DND-41 (cell line): Measurements from ENCODE around the gene SRMS.

Experiments
- ATAC-seq: fragments of 200-7000 bp; cut with Tn5 transposase; 3 replicates; pipeline ENCODE4 v1.9.1; 2021; ENCODE audit warnings: low read depth; ENCODE audit not compliant: insufficient read depth
- DNase-seq: peaks from one replicate; pipeline ENCODE4 v3.0.0-alpha.2; 2020
- H2AFZ ChIP-seq: 2 replicates; pipeline ENCODE4 v1.6.0; 2012; ENCODE audit warnings: low read depth, low read length
- H3K27ac ChIP-seq: 2 replicates; pipeline ENCODE4 v1.5.1; 2012; ENCODE audit warnings: low read length, inconsistent platforms
- H3K27me3 ChIP-seq: fragments of 200-600 bp; sonication (generic); 2 replicates; pipeline ENCODE4 v1.6.0; 2012; ENCODE audit warnings: low read length, mild to moderate bottlenecking, inconsistent platforms; ENCODE audit not compliant: insufficient read depth, poor library complexity
- H3K36me3 ChIP-seq: 2 replicates; pipeline ENCODE4 v1.5.1; 2012; ENCODE audit warnings: low read length, inconsistent platforms; ENCODE audit not compliant: insufficient read depth
- H3K4me1 ChIP-seq: 2 replicates; pipeline ENCODE4 v1.5.1; 2012; ENCODE audit warnings: mild to moderate bottlenecking, low read length; ENCODE audit not compliant: insufficient read depth
- H3K4me2 ChIP-seq: 2 replicates; pipeline ENCODE4 v1.6.0; 2012; ENCODE audit warnings: mild to moderate bottlenecking, moderate library complexity, low read length, inconsistent platforms; ENCODE audit not compliant: insufficient read depth
- H3K4me3 ChIP-seq, 2 experiments: fragments of 200-600 bp in 1 of 2; shearing (Covaris generic) in 1 of 2; 2 replicates each; pipeline ENCODE4 v1.5.1; 2012 to 2016; ENCODE audit warnings: inconsistent platforms in 2 of 2, low read length in 2 of 2, mild to moderate bottlenecking in 2 of 2, low read depth in 1 of 2, moderate library complexity in 1 of 2
- H3K79me2 ChIP-seq: 2 replicates; pipeline ENCODE4 v1.6.0; 2012; ENCODE audit warnings: low read length, inconsistent platforms; ENCODE audit not compliant: insufficient read depth
- H3K9ac ChIP-seq: 2 replicates; pipeline ENCODE4 v1.6.0; 2012; ENCODE audit warnings: low read depth, mild to moderate bottlenecking, inconsistent platforms, low read length, moderate library complexity
- H3K9me3 ChIP-seq: 2 replicates; pipeline ENCODE4 v1.5.1; 2012; ENCODE audit warnings: low read length, moderate library complexity, mild to moderate bottlenecking, inconsistent platforms; ENCODE audit not compliant: insufficient read depth, severe bottlenecking
- H4K20me1 ChIP-seq: 2 replicates; pipeline ENCODE4 v1.6.0; 2012; ENCODE audit warnings: low read length; ENCODE audit not compliant: insufficient read depth
- CTCF ChIP-seq: IDR thresholded peaks from 2 replicates; pipeline ENCODE4 v1.5.1; 2012; ENCODE audit warnings: borderline replicate concordance, low read length, moderate library complexity, mild to moderate bottlenecking; ENCODE audit not compliant: poor library complexity, severe bottlenecking; ENCODE audit errors: extremely low read depth
- EZH2 ChIP-seq: IDR thresholded peaks from 3 replicates; pipeline ENCODE4 v1.6.1; 2012; ENCODE audit warnings: borderline replicate concordance, low read depth, mild to moderate bottlenecking, moderate library complexity, low read length, inconsistent platforms; ENCODE audit not compliant: severe bottlenecking

SRMS gene

GRCh38 chr20:63588641-63589041 is 41.1 kb upstream of the SRMS start:
- DNase-seq: no peak
- Histone ChIP-seq H3K4me1 (no peaks in the 10 kb centered on the region), H3K9me3 (no peaks in the 10 kb centered on the region), H3K27me3 (no peaks in the 10 kb centered on the region), H2AFZ (no peak overlapping the region), H3K4me3 (no peak overlapping the region), H3K9ac (no peak overlapping the region), H4K20me1 (no peaks in the 10 kb centered on the region; the same call in 1 of the 2 replicates), H3K79me2 (no peaks in the 10 kb centered on the region), H3K36me3 (peaks cover 56% of the 10 kb centered on the region), H3K4me2 (no peak overlapping the region), H3K27ac (no peak overlapping the region)
- ATAC-seq: no peak
- TF ChIP-seq CTCF (no peak), EZH2 (no peak)

- H4K20me1 ChIP-seq: no peaks in the 10 kb centered on the region; the same call in 1 of the 2 replicates
- H3K4me3 ChIP-seq: no peak overlapping the region
- ATAC-seq: no peak
- no peak for DNase-seq
- H3K36me3 ChIP-seq: peaks cover 49% of the 10 kb centered on the region
- H3K4me2 ChIP-seq: no peak overlapping the region
- no peak overlapping the region for H3K27ac ChIP-seq
- no peak overlapping the region for H2AFZ ChIP-seq
- no peak overlapping the region for H3K9ac ChIP-seq
- H3K9me3 ChIP-seq: no peaks in the 10 kb centered on the region
- TF ChIP-seq EZH2 (no peak), CTCF (no peak)
- H3K79me2 ChIP-seq: no peaks in the 10 kb centered on the region
- no peaks in the 10 kb centered on the region for H3K4me1 ChIP-seq
- no peaks in the 10 kb centered on the region for H3K27me3 ChIP-seq
Observed at GRCh38 chr20:63587776-63588591, 40.4 kb upstream of the SRMS start.

GRCh38 chr20:63587256-63587655 is 39.7 kb upstream of the SRMS start:
- no peak for ATAC-seq
- DNase-seq: no peak
- H3K9ac ChIP-seq: no peak overlapping the region
- TF ChIP-seq EZH2 (no peak), CTCF (no peak)
- no peak overlapping the region for H3K27ac ChIP-seq
- no peak overlapping the region for H2AFZ ChIP-seq
- H3K36me3 ChIP-seq: peaks cover 42% of the 10 kb centered on the region
- no peaks in the 10 kb centered on the region for H3K27me3 ChIP-seq
- no peaks in the 10 kb centered on the region for H3K4me1 ChIP-seq
- no peaks in the 10 kb centered on the region for H3K79me2 ChIP-seq
- no peak overlapping the region for H3K4me2 ChIP-seq
- H4K20me1 ChIP-seq: no peaks in the 10 kb centered on the region; the same call in 1 of the 2 replicates
- H3K9me3 ChIP-seq: no peaks in the 10 kb centered on the region
- H3K4me3 ChIP-seq: no peak overlapping the region
